ENCODE results near the gene RASSF4.

RASSF4 gene

GRCh38 chr10:44976352-44977198 lies 17.0 kb downstream of the RASSF4 start:
- DNase-seq, result no peak
- H3K27me3 Mint-ChIP-seq, result peaks cover 0 to 9% of the 10 kb centered on the region in 2 donors
- peaks cover 24 to 40% of the 10 kb centered on the region in 2 donors for H3K4me1 Mint-ChIP-seq
- no peak overlapping the region for H3K4me3 Mint-ChIP-seq
- no peaks in the 10 kb centered on the region for H3K9me3 Mint-ChIP-seq
- H3K36me3 Mint-ChIP-seq, result no peaks in the 10 kb centered on the region
- H3K27ac Mint-ChIP-seq, result peak overlapping the region; percentile 42
- ATAC-seq (replicated peaks), result no peak

- H3K27me3 Mint-ChIP-seq, result peaks cover 0 to 9% of the 10 kb centered on the region in 2 donors
- no peaks in the 10 kb centered on the region for H3K9me3 Mint-ChIP-seq
- ATAC-seq (replicated peaks), result no peak
- H3K27ac Mint-ChIP-seq, result peak overlapping the region; percentile 42
- H3K36me3 Mint-ChIP-seq, result no peaks in the 10 kb centered on the region
- DNase-seq, result no peak
- no peak overlapping the region for H3K4me3 Mint-ChIP-seq
- H3K4me1 Mint-ChIP-seq, result peaks cover 20 to 38% of the 10 kb centered on the region in 2 donors
Observed at GRCh38 chr10:44977287-44978212, 17.9 kb downstream of the RASSF4 start.

- H3K4me1 Mint-ChIP-seq, result peaks cover 13 to 32% of the 10 kb centered on the region in 2 donors
- H3K4me3 Mint-ChIP-seq, result no peak overlapping the region
- H3K9me3 Mint-ChIP-seq, result no peaks in the 10 kb centered on the region
- peaks cover 0 to 9% of the 10 kb centered on the region in 2 donors for H3K27me3 Mint-ChIP-seq
- DNase-seq (no peak), ATAC-seq (replicated peaks) (no peak)
- peaks cover 0 to 2% of the 10 kb centered on the region in 2 donors for H3K36me3 Mint-ChIP-seq
- no peak overlapping the region for H3K27ac Mint-ChIP-seq
Observed at GRCh38 chr10:44978213-44978569, 18.6 kb downstream of the RASSF4 start.

GRCh38 chr10:44978570-44979280 lies 19.1 kb downstream of the RASSF4 start, which contains the start of gene DEPP1:
Gene DEPP1, minus strand, starts transcription at chr10:44978809. Its CDS starts 779 bp downstream, at chr10:44978030.
- DNase-seq (no peak), ATAC-seq (replicated peaks) (no peak)
- Mint-ChIP-seq H3K4me1 (peaks cover 8 to 26% of the 10 kb centered on the region in 2 donors), H3K4me3 (no peak within 1 kb of the TSS), H3K9me3 (no peaks in the 10 kb centered on the region), H3K27me3 (peaks cover 0 to 9% of the 10 kb centered on the region in 2 donors), H3K36me3 (peaks cover 0 to 3% of the 10 kb centered on the region in 2 donors), H3K27ac (peak within 1 kb of the TSS; percentile 73)

- Mint-ChIP-seq H3K36me3 (peaks cover 0 to 3% of the 10 kb centered on the region in 2 donors), H3K4me3 (no peak overlapping the region), H3K9me3 (no peaks in the 10 kb centered on the region), H3K4me1 (peaks cover 5 to 18% of the 10 kb centered on the region in 2 donors), H3K27me3 (peaks cover 0 to 12% of the 10 kb centered on the region in 2 donors), H3K27ac (no peak overlapping the region)
- no peak for DNase-seq
- no peak for ATAC-seq (replicated peaks)
Observed at GRCh38 chr10:44979281-44980191, 19.9 kb downstream of the RASSF4 start.

- H3K27me3 Mint-ChIP-seq, result peaks cover 0 to 13% of the 10 kb centered on the region in 2 donors
- DNase-seq, result no peak
- no peak overlapping the region for H3K27ac Mint-ChIP-seq
- no peak overlapping the region for H3K4me3 Mint-ChIP-seq
- H3K4me1 Mint-ChIP-seq, result peaks cover 5 to 14% of the 10 kb centered on the region in 2 donors
- peaks cover 0 to 3% of the 10 kb centered on the region in 2 donors for H3K36me3 Mint-ChIP-seq
- no peaks in the 10 kb centered on the region for H3K9me3 Mint-ChIP-seq
- peak in 1 of 2 donors; percentile 10 for ATAC-seq (replicated peaks)
Observed at GRCh38 chr10:44980309-44981171, 20.9 kb downstream of the RASSF4 start.

GRCh38 chr10:44981172-44982113 lies 21.8 kb downstream of the RASSF4 start:
- peaks cover 0 to 3% of the 10 kb centered on the region in 2 donors for H3K36me3 Mint-ChIP-seq
- H3K4me3 Mint-ChIP-seq, result no peak overlapping the region
- peaks cover 3 to 9% of the 10 kb centered on the region in 2 donors for H3K4me1 Mint-ChIP-seq
- H3K9me3 Mint-ChIP-seq, result no peaks in the 10 kb centered on the region
- DNase-seq (no peak), ATAC-seq (replicated peaks) (peak; percentile 58 to 61)
- no peak overlapping the region for H3K27ac Mint-ChIP-seq
- H3K27me3 Mint-ChIP-seq, result peaks cover 0 to 13% of the 10 kb centered on the region in 2 donors

GRCh38 chr10:44982114-44982460 lies 22.5 kb downstream of the RASSF4 start:
- no peak overlapping the region for H3K4me3 Mint-ChIP-seq
- no peak for ATAC-seq (replicated peaks)
- peaks cover 0 to 10% of the 10 kb centered on the region in 2 donors for H3K27me3 Mint-ChIP-seq
- peaks cover 0 to 3% of the 10 kb centered on the region in 2 donors for H3K36me3 Mint-ChIP-seq
- H3K9me3 Mint-ChIP-seq, result no peaks in the 10 kb centered on the region
- H3K27ac Mint-ChIP-seq, result no peak overlapping the region
- no peak for DNase-seq
- H3K4me1 Mint-ChIP-seq, result peaks cover 3 to 9% of the 10 kb centered on the region in 2 donors

GRCh38 chr10:44982496-44982895 lies 22.9 kb downstream of the RASSF4 start:
- H3K9me3 Mint-ChIP-seq, result no peaks in the 10 kb centered on the region
- DNase-seq (no peak), ATAC-seq (replicated peaks) (no peak)
- H3K36me3 Mint-ChIP-seq, result peaks cover 0 to 3% of the 10 kb centered on the region in 2 donors
- H3K27ac Mint-ChIP-seq, result no peak overlapping the region
- H3K4me1 Mint-ChIP-seq, result peaks cover 3 to 9% of the 10 kb centered on the region in 2 donors
- H3K4me3 Mint-ChIP-seq, result no peak overlapping the region
- peaks cover 0 to 9% of the 10 kb centered on the region in 2 donors for H3K27me3 Mint-ChIP-seq

GRCh38 chr10:44983066-44983894 lies 23.7 kb downstream of the RASSF4 start:
- Mint-ChIP-seq H3K4me3 (no peak overlapping the region), H3K36me3 (peaks cover 0 to 3% of the 10 kb centered on the region in 2 donors), H3K27ac (no peak overlapping the region), H3K9me3 (no peaks in the 10 kb centered on the region), H3K27me3 (peaks cover 0 to 9% of the 10 kb centered on the region in 2 donors), H3K4me1 (peaks cover 3 to 8% of the 10 kb centered on the region in 2 donors)
- ATAC-seq (replicated peaks) (no peak), DNase-seq (no peak)

GRCh38 chr10:44983895-44984278 lies 24.3 kb downstream of the RASSF4 start:
- H3K36me3 Mint-ChIP-seq, result peaks cover 0 to 3% of the 10 kb centered on the region in 2 donors
- no peak overlapping the region for H3K27ac Mint-ChIP-seq

More at GRCh38 chr10:44983895-44984278, 24.3 kb downstream of the RASSF4 start:
- no peak for DNase-seq
- Mint-ChIP-seq H3K27me3 (peaks cover 0 to 9% of the 10 kb centered on the region in 2 donors), H3K4me3 (no peak overlapping the region), H3K9me3 (no peaks in the 10 kb centered on the region), H3K4me1 (peaks cover 0 to 2% of the 10 kb centered on the region in 2 donors)
- no peak for ATAC-seq (replicated peaks)

Measured in stimulated activated naive B cell treated with anti-CD40 and anti-IgM and Interleukin-4, amounts not matched to agents 10 μg/mL and 1 μg/mL and 100 μg/mL, for 72 hours (primary cell).